Mesodermal cell (in vitro differentiated cells): ENCODE data around the gene PTGIR.

Source experiments
- H3K27ac ChIP-seq: 2 replicates; pipeline ENCODE4 v1.7.0; 2013; ENCODE audit warnings: mild to moderate bottlenecking, low read depth, low read length, moderate library complexity; ENCODE audit not compliant: severe bottlenecking
- H3K36me3 ChIP-seq: 2 replicates; pipeline ENCODE4 v1.7.1; 2013; ENCODE audit warnings: mild to moderate bottlenecking, low read length, moderate library complexity; ENCODE audit not compliant: control insufficient read depth, insufficient read depth
- H3K4me1 ChIP-seq: one replicate; pipeline ENCODE4 v1.7.1; 2013; ENCODE audit warnings: mild to moderate bottlenecking, low read length; ENCODE audit not compliant: insufficient read depth, control insufficient read depth, poor library complexity, severe bottlenecking
- H3K4me3 ChIP-seq: 2 replicates; pipeline ENCODE4 v1.7.0; 2013; ENCODE audit warnings: low read length, control low read depth, mild to moderate bottlenecking; ENCODE audit not compliant: insufficient read depth, poor library complexity, severe bottlenecking; ENCODE audit errors: extremely low read depth
- H3K9me3 ChIP-seq: 2 replicates; pipeline ENCODE4 v1.7.1; 2013; ENCODE audit warnings: mild to moderate bottlenecking, low read length, moderate library complexity; ENCODE audit not compliant: control insufficient read depth
- WGBS, 2 experiments: methylation state at CpG; one replicate each; pipeline ENCODE4 v1.1.5; 2013; ENCODE audit warnings: missing lambda C conversion rate in 2 of 2; ENCODE audit not compliant: insufficient coverage in 2 of 2; 5-methylcytosine and 5-hydroxymethylcytosine counted together

PTGIR gene

GRCh38 chr19:46605356-46605821 lies 19.5 kb downstream of the PTGIR start:
- Histone ChIP-seq H3K4me3 (no peak overlapping the region), H3K36me3 (peaks cover 75% of the 10 kb centered on the region)
- 95 to 96% methylated on average over 12 to 15 of the region's 16 CpGs for WGBS, 2 experiments

DNA sequence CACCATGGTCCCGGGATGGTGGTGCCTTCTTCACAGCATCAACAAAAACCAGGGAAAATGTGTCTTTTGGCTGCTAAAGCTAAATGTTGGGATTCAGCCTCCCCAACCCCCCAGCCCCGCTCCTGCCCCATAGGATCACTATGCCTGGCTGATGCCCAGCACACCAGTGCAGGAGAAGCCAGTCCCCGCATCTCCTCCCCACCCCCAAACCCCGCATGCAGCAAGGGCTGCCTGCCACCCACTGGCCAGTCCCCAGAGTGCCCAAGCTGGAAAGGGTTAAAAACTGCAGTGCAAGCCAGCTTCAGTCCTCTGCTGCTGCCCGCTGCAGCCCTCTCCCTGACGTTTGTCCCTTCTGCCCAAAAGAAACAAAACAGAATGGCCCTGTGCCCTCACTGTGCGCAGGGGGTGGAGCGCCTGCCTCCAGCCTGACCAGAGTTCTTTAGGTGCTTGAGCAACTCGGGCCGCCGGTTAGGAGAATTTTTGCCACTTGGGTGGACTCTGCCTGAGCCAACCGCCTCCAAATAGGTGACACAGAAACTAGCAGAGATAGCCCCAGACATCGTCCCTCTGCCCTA lies 20.0 kb downstream of the PTGIR start:
- Histone ChIP-seq H3K4me3 (no peak overlapping the region), H3K27ac (no peak overlapping the region), H3K4me1 (peaks cover 18% of the 10 kb centered on the region), H3K36me3 (peaks cover 71% of the 10 kb centered on the region), H3K9me3 (no peaks in the 10 kb centered on the region)
- 90 to 93% methylated on average over 9 of the region's 13 CpGs for WGBS, 2 experiments

More at GRCh38 chr19:46605356-46605821, 19.5 kb downstream of the PTGIR start:
- no peaks in the 10 kb centered on the region for H3K9me3 ChIP-seq
- H3K27ac ChIP-seq = no peak overlapping the region
- H3K4me1 ChIP-seq = peaks cover 18% of the 10 kb centered on the region

- Histone ChIP-seq H3K9me3 (no peaks in the 10 kb centered on the region), H3K27ac (no peak overlapping the region), H3K36me3 (peaks cover 61% of the 10 kb centered on the region), H3K4me1 (peaks cover 18% of the 10 kb centered on the region), H3K4me3 (no peak overlapping the region)
- 87 to 90% methylated on average over 5 to 9 of the region's 9 CpGs for WGBS, 2 experiments
Measured at GRCh38 chr19:46603752-46604231, 21.1 kb downstream of the PTGIR start.

DNA sequence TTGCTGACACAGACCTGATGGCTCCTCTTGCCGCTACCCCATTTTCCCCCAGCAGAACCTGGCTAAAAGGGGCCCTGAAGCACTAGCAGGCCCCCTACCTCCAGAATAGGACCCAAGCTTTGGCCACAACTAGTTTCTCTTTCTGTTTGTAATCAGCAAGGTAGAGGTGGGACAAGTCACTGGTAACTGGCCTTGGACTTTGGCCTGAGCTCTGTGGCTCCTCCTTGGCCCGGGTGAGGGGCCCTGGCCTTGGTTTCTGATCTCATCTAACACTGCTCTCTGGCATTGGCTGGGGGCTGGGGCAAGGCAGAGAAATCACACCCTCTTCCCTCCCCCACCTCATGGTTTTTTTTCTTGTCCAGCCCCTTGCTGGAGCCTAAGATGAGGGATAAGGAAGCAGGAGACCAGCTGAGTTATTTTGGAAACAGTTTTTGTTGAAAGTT lies 21.7 kb downstream of the PTGIR start:
- Histone ChIP-seq H3K27ac (no peak overlapping the region), H3K4me1 (peaks cover 18% of the 10 kb centered on the region), H3K4me3 (peak overlapping the region; percentile 100), H3K9me3 (no peaks in the 10 kb centered on the region), H3K36me3 (peaks cover 55% of the 10 kb centered on the region)
- WGBS, 2 experiments = 69 to 80% methylated on average over 1 to 2 of the region's 2 CpGs

DNA sequence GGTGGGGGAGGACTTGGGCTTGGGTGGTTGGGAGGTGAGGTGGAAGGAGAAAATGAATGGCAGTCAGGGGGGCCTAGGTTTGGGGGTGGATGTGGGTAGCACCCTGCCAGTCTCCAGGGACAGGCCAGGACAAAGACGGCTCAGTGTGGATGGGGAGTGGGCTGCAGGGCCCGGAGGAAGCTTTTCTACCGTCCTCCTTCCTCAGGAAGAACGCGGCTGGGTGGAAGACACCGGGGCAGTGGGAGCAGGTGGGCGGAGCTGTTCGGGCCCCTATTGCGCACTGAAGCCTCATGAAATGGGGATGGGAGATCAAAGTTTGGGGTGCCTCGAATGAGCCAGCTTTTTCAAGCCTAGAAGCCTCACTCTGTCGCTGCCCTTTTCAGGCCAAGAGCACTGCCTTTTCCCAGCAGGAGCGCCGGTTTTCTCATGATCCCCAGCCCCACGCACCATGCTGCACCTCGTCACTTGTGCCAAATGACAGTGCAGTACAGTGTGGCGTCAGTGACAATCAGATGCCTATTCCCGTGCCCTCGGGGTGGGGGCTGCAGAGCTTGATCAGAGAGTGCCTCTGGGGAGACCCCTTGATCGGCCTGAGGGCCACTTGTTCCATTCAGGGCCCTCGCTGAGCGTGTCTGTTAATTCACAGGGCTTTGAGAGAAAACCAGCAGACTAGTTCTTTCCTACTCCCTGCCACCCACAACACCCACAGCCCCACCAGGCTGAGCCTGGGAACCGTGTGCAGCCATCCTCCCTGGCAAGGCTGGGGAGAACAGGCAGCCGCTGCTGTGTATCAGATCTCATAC lies 22.3 kb downstream of the PTGIR start:
- H3K36me3 ChIP-seq = peaks cover 49% of the 10 kb centered on the region
- 42 to 53% methylated on average over 16 to 23 of the region's 23 CpGs for WGBS, 2 experiments
- peak overlapping the region; percentile 100 for H3K4me3 ChIP-seq
- no peak overlapping the region for H3K27ac ChIP-seq
- peaks cover 18% of the 10 kb centered on the region for H3K4me1 ChIP-seq
- no peaks in the 10 kb centered on the region for H3K9me3 ChIP-seq

DNA sequence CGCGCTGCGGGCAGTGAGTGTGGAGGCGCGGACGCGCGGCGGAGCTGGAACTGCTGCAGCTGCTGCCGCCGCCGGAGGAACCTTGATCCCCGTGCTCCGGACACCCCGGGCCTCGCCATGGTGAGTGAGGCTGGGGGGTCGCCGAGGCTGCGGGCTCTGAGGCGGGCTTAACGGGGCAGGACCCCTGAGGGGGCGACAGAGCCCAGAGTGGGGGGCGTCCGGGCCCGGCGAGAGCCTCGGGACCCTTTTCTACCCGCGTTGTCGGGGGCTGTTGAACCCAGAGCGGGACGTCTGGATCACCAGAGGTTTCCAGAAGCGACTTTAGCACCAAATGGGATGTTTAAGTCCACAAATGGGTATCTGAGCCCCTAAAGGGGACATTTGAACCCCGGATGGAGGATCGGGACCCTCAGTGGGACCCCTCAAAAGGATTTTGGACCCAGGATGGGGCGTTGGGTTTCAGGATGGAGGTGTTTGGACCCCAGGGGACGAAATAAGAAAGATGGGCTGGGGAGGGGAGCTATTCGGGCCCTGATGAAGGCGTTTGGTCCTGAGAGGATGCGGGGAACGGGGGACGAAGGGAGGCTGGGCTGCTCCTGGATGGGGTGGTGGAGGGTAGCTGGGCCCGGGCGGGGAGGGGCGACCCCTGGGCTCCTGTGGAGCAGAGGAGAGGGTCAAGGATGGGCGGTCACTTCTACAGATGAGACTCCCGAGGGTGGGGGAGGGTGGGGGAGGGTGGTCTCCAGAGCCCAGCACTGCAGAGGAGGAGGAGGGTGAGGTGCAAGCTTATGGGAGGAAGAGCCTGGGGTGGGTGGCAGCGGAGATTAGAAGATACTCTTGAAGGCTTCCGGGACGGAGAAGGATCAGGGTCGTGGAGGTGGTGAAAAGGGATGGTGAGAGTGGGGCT lies 23.3 kb downstream of the PTGIR start, which contains the start of gene CALM3:
TSS of gene CALM3 (plus strand) at position 13 of the 907 bp plus-strand sequence. CDS start at position 118, 105 bp downstream.
- WGBS, 2 experiments = 0% methylated on average over 34 to 48 of the region's 51 CpGs
- peak within 1 kb of the TSS; percentile 100 for H3K4me3 ChIP-seq
- H3K36me3 ChIP-seq = peaks cover 38% of the 10 kb centered on the region
- H3K27ac ChIP-seq = peak within 1 kb of the TSS; percentile 100
- peaks cover 18% of the 10 kb centered on the region for H3K4me1 ChIP-seq
- H3K9me3 ChIP-seq = no peaks in the 10 kb centered on the region

DNA sequence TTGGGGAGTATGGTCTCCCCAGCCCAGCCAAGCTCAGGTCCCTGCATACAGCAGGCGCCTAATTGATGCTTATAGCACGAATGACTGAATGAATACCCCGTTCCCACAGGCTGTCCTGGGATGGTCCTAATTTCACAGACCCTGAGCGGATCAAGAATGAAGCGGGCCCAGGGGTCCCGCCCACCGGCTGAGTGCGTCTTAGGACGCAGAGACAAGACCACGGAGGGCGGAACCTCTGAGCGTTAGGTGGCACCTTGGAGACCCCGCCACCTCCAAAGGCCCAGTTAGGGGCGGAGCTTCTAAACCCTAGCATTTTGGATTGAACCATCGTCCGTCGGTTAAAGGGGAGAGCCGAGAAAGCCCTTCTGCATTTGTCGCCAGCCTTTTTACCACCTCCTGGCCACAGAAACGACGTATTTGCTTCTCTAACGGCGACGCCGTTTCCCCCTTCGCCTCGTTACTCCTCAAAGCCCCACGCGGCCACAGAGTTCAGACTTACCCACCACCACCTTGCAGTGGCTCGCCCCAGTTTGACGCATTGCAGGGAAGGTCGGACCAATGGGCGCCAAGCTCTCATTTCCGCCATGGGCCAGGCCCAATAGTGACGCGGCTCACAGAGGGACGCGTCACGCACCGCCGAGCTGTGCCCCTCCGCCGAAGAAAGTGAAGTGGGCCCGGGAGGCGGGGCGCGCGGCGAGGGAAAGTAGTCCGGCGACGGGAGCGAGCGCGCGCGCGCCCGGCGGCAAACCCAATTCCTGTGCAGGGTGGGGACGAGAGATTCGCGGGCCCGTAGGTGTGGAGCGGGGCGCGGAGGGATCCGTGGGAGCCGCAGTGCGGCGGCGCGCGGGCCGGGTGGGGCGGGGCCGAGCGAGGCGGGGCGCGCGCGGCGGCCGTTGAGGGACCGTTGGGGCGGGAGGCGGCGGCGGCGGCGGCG lies 24.2 kb downstream of the PTGIR start:
- peaks cover 29% of the 10 kb centered on the region for H3K36me3 ChIP-seq
- peak overlapping the region; percentile 100 for H3K4me3 ChIP-seq
- peak overlapping the region; percentile 100 for H3K27ac ChIP-seq
- H3K4me1 ChIP-seq = peaks cover 18% of the 10 kb centered on the region
- 3 to 4% methylated on average over 36 to 65 of the region's 93 CpGs for WGBS, 2 experiments
- H3K9me3 ChIP-seq = no peaks in the 10 kb centered on the region

DNA sequence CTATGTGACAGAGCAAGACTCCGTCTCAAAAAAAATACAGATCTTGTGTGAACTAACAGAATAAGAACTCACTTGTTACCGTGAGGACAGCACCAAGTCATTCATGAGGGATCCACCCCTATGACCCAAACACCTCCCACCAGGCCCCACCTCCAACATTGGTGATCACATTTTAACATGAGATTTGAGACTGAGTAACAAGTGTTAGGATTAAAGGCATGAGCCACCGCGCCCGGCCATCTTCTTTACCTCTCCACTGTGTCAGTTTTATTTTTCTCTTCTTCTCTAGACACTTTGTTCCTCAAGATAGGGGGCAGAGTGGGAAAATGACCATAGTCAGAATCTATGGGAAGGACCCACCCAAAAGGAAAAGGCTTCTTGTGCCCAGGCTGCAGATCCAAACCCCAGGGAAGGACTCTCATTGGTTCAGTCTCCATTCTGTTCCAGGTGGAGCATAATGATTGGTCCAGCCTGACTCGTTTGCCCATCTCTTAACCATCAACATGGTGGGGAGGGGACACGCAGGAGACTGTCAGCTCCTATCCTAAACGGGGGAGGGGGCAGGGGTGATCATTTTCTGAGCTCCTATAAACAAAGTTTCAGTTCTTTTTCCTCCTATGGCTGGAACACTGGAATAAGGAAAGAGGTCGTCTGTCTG lies 25.0 kb downstream of the PTGIR start:
- 86% methylated on average over 1 of the region's 9 CpGs; no CpG with 5 or more reads in 1 of the 2 experiments for WGBS, 2 experiments
- peak overlapping the region; percentile 100 for H3K4me3 ChIP-seq
- peak overlapping the region; percentile 100 for H3K27ac ChIP-seq
- H3K9me3 ChIP-seq = no peaks in the 10 kb centered on the region
- H3K36me3 ChIP-seq = peaks cover 21% of the 10 kb centered on the region
- H3K4me1 ChIP-seq = peaks cover 18% of the 10 kb centered on the region

GRCh38 chr19:46598372-46598917 lies 26.4 kb downstream of the PTGIR start:
- Histone ChIP-seq H3K9me3 (no peaks in the 10 kb centered on the region), H3K36me3 (peaks cover 10% of the 10 kb centered on the region), H3K4me1 (peaks cover 10% of the 10 kb centered on the region), H3K27ac (no peak overlapping the region), H3K4me3 (no peak overlapping the region)
- 100% methylated on average over 1 to 2 of the region's 4 CpGs for WGBS, 2 experiments
